Activated T-cell treated with anti-CD3 and anti-CD28 coated beads for 4 hours (primary cell): ENCODE data around the gene RABL2B.
A peak's percentile ranks its signal among the peaks of the same experiment; 100 is the strongest.
"Not testable (repeated sequence)": the region's sequence is repeated elsewhere in the genome, so short reads cannot be mapped to it uniquely, and the experiment has no call there.

Experiments used
- DNase-seq: peaks from one replicate; pipeline ENCODE4 v3.0.0-alpha.2; 2020

RABL2B gene

GRCh38 chr22:50783033-50783879, at the start of gene RABL2B:
Gene RABL2B, minus strand, starts transcription at chr22:50783636. Its CDS starts 1,342 bp downstream, at chr22:50782294.
- DNase-seq, result peak; percentile 77

- DNase-seq, result not testable (repeated sequence)
Measured at GRCh38 chr22:50786936-50787335, 3.5 kb upstream of the RABL2B start.

GRCh38 chr22:50785289-50785688, 1.9 kb upstream of the RABL2B start:
- not testable (repeated sequence) for DNase-seq

- not testable (repeated sequence) for DNase-seq
Measured at GRCh38 chr22:50783880-50784276, 442 bp upstream of the RABL2B start.

- not testable (repeated sequence) for DNase-seq
Measured at GRCh38 chr22:50782253-50782652, 1.2 kb downstream of the RABL2B start.

GRCh38 chr22:50780244-50780643, 3.2 kb downstream of the RABL2B start:
- DNase-seq, result not testable (repeated sequence)

GRCh38 chr22:50777631-50778030, 5.8 kb downstream of the RABL2B start:
- DNase-seq, result not testable (repeated sequence)

- not testable (repeated sequence) for DNase-seq
Measured at GRCh38 chr22:50775132-50775531, 8.3 kb downstream of the RABL2B start.

- DNase-seq, result not testable (repeated sequence)
Measured at GRCh38 chr22:50764288-50764687, 19.1 kb downstream of the RABL2B start.

GRCh38 chr22:50761829-50762228, 21.6 kb downstream of the RABL2B start:
- DNase-seq, result not testable (repeated sequence)

- not testable (repeated sequence) for DNase-seq
Measured at GRCh38 chr22:50759597-50760341, 23.7 kb downstream of the RABL2B start.

- peak; percentile 32 for DNase-seq
Measured at GRCh38 chr22:50756949-50757491, 26.4 kb downstream of the RABL2B start.

- DNase-seq, result not testable (repeated sequence)
Measured at GRCh38 chr22:50756406-50756805, 27.0 kb downstream of the RABL2B start.

GRCh38 chr22:50755251-50755650, 28.2 kb downstream of the RABL2B start:
- not testable (repeated sequence) for DNase-seq

GRCh38 chr22:50749302-50750074, 33.9 kb downstream of the RABL2B start:
- not testable (repeated sequence) for DNase-seq

- not testable (repeated sequence) for DNase-seq
Measured at GRCh38 chr22:50748630-50749029, 34.8 kb downstream of the RABL2B start.

- not testable (repeated sequence) for DNase-seq
Measured at GRCh38 chr22:50747521-50747920, 35.9 kb downstream of the RABL2B start.

- DNase-seq, result not testable (repeated sequence)
Measured at GRCh38 chr22:50744424-50744823, 39.0 kb downstream of the RABL2B start.

GRCh38 chr22:50740714-50741113, 42.7 kb downstream of the RABL2B start:
- not testable (repeated sequence) for DNase-seq

GRCh38 chr22:50739894-50740293, 43.5 kb downstream of the RABL2B start:
- DNase-seq, result no peak

- DNase-seq, result no peak
Measured at GRCh38 chr22:50739279-50739691, 44.2 kb downstream of the RABL2B start.

- no peak for DNase-seq
Measured at GRCh38 chr22:50738649-50739227, 44.7 kb downstream of the RABL2B start.
